ENCODE results near the gene LAS1L. TPM values are rescaled to one million over a fixed set of nuclear protein-coding genes. Genes with fewer than 3 reads are reported as not detected.
"Not testable (repeated sequence)": the region's sequence is repeated elsewhere in the genome, so short reads cannot be mapped to it uniquely, and the experiment has no call there.

The LAS1L gene
- total and polyA plus RNA-seq, 4 donors = 12.0 to 56.8 (median 36.5) TPM

DNA sequence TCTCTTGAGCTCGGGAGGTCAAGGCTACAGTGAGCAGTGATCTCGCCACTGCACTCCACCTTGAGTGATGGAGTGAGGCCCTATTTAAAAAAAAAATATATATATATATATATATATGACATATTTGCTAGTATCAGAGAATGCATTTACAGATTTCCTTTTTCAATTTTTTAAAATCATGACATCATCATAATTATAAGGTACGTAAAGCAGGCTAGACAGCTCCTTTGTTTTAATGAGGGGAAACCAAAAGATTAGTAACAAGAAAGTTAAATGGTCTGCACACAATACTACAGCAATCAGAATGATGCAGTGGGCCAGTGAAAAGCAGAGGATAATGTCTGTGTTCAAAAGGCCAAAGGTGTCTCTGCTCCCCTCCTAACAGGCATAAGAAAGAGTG, 43.0 kb downstream of the LAS1L start:
- H3K9me3 ChIP-seq (ENCODE audit: control insufficient read depth, insufficient read depth, low read length) = no peaks in the 10 kb centered on the region
- H3K27me3 ChIP-seq (ENCODE audit: control insufficient read depth, insufficient read depth, low read length) = no peaks in the 10 kb centered on the region
- no peaks in the 10 kb centered on the region for H3K36me3 ChIP-seq (ENCODE audit: control insufficient read depth, insufficient read depth, low read length)
- no peak overlapping the region for H3K27ac ChIP-seq (ENCODE audit: low read depth, low read length)
- no CpG with 5 or more reads among the region's 3 CpGs for WGBS (ENCODE audit: insufficient coverage)
- H3K4me3 ChIP-seq (ENCODE audit: low read depth, low read length) = no peak overlapping the region
- H3K4me1 ChIP-seq (ENCODE audit: control insufficient read depth, insufficient read depth, low read length) = no peaks in the 10 kb centered on the region
- DNase-seq (ENCODE audit: low read depth in 4 of 6, low spot score in 6 of 6) = no peak

DNA sequence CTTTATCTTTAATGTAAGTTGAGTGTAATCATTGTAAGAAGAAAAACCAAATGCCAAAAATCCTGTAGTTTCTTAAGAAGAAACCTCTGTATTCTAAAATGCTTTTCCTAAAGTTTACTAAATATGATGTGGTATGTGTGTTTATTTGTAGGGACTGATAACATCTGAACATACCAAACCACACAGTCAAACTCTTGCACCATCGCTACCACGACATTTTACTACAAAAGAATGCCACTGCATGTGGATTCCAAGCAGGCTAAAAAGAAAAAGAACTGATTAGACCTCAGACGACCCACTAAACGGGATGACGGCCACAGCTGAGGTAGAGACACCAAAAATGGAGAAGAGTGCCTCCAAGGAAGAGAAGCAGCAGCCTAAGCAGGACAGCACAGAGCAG, 46.1 kb downstream of the LAS1L start:
- H3K36me3 ChIP-seq (ENCODE audit: control insufficient read depth, insufficient read depth, low read length) = no peaks in the 10 kb centered on the region
- no peak overlapping the region for H3K4me3 ChIP-seq (ENCODE audit: low read depth, low read length)
- H3K9me3 ChIP-seq (ENCODE audit: control insufficient read depth, insufficient read depth, low read length) = no peaks in the 10 kb centered on the region
- DNase-seq (ENCODE audit: low read depth in 4 of 6, low spot score in 6 of 6) = no peak
- H3K27me3 ChIP-seq (ENCODE audit: control insufficient read depth, insufficient read depth, low read length) = no peaks in the 10 kb centered on the region
- 54% methylated on average over 3 of the region's 5 CpGs for WGBS (ENCODE audit: insufficient coverage)
- no peaks in the 10 kb centered on the region for H3K4me1 ChIP-seq (ENCODE audit: control insufficient read depth, insufficient read depth, low read length)
- H3K27ac ChIP-seq (ENCODE audit: low read depth, low read length) = no peak overlapping the region

DNA sequence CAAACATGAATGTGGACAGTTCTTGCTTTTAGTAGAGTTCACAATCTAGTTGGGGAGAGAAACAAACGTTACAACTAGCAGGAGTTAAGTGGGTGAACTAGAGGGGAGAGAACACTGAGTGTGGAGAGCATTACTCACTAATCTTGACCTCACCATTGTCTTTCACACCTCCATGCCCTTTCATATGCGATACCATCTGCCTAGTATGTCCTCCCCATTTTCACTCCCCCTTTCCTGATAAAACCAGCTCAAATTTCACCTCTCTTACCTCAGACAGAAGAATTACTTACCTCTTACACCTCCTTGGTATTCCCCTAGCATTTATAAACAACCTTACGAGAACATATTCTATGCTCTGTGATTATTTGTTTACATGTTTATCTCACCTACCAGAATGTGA, 53.6 kb downstream of the LAS1L start:
- DNase-seq (ENCODE audit: low read depth in 4 of 6, low spot score in 6 of 6) = no peak
- H3K9me3 ChIP-seq (ENCODE audit: control insufficient read depth, insufficient read depth, low read length) = no peaks in the 10 kb centered on the region
- no peaks in the 10 kb centered on the region for H3K4me1 ChIP-seq (ENCODE audit: control insufficient read depth, insufficient read depth, low read length)
- no peaks in the 10 kb centered on the region for H3K27me3 ChIP-seq (ENCODE audit: control insufficient read depth, insufficient read depth, low read length)
- H3K27ac ChIP-seq (ENCODE audit: low read depth, low read length) = no peak overlapping the region
- no peaks in the 10 kb centered on the region for H3K36me3 ChIP-seq (ENCODE audit: control insufficient read depth, insufficient read depth, low read length)
- H3K4me3 ChIP-seq (ENCODE audit: low read depth, low read length) = no peak overlapping the region
- 75% methylated on average over 1 of the region's 3 CpGs for WGBS (ENCODE audit: insufficient coverage)

DNA sequence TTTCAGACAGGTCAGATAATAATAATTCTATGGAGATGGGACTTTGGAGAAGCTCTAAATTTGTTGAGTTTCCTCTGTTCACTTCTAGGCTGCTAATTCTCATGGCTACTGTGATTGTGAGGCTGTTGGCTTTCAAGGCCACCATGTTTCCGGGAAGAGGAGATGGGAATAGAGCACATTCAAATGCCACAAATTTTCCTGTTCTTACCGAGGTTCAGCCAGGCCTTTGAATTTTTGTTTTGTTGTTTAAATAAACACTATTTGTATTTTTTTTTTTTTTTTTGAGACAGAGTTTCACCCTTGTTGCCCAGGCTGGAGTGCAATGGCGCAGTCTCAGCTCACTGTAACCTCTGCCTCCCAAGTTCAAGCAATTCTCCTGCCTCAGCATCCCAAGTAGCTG, 55.5 kb downstream of the LAS1L start:
- H3K4me3 ChIP-seq (ENCODE audit: low read depth, low read length); H3K36me3 ChIP-seq (ENCODE audit: control insufficient read depth, insufficient read depth, low read length); H3K27me3 ChIP-seq (ENCODE audit: control insufficient read depth, insufficient read depth, low read length); H3K4me1 ChIP-seq (ENCODE audit: control insufficient read depth, insufficient read depth, low read length); H3K9me3 ChIP-seq (ENCODE audit: control insufficient read depth, insufficient read depth, low read length); DNase-seq (ENCODE audit: low read depth in 4 of 6, low spot score in 6 of 6); H3K27ac ChIP-seq (ENCODE audit: low read depth, low read length): not testable (repeated sequence)
- 50% methylated on average over 1 of the region's 3 CpGs for WGBS (ENCODE audit: insufficient coverage)

DNA sequence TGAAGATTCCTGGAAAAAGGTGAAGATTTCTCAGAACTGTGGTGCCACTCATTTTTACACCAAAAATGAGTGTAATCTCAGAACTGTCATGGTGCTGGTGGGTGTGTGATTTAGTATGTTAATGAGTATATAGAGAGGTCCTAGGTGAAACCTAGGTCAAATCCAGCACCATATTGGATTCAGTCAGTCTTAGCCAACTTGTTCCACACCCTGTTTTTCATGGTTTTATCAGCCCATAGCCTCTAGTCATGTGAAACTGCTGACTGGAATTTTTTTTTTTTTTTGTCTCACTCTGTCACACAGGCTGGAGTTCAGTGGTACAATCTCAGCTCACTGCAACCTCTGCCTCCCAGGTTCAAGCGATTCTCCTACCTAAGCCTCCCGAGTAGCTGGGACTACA, 58.0 kb downstream of the LAS1L start:
- no peak overlapping the region for H3K27ac ChIP-seq (ENCODE audit: low read depth, low read length)
- no peak for DNase-seq (ENCODE audit: low read depth in 4 of 6, low spot score in 6 of 6)
- no peaks in the 10 kb centered on the region for H3K27me3 ChIP-seq (ENCODE audit: control insufficient read depth, insufficient read depth, low read length)
- no peaks in the 10 kb centered on the region for H3K36me3 ChIP-seq (ENCODE audit: control insufficient read depth, insufficient read depth, low read length)
- H3K4me3 ChIP-seq (ENCODE audit: low read depth, low read length) = no peak overlapping the region
- peaks cover 4% of the 10 kb centered on the region for H3K9me3 ChIP-seq (ENCODE audit: control insufficient read depth, insufficient read depth, low read length)
- WGBS (ENCODE audit: insufficient coverage) = no CpG with 5 or more reads among the region's 2 CpGs
- no peaks in the 10 kb centered on the region for H3K4me1 ChIP-seq (ENCODE audit: control insufficient read depth, insufficient read depth, low read length)

DNA sequence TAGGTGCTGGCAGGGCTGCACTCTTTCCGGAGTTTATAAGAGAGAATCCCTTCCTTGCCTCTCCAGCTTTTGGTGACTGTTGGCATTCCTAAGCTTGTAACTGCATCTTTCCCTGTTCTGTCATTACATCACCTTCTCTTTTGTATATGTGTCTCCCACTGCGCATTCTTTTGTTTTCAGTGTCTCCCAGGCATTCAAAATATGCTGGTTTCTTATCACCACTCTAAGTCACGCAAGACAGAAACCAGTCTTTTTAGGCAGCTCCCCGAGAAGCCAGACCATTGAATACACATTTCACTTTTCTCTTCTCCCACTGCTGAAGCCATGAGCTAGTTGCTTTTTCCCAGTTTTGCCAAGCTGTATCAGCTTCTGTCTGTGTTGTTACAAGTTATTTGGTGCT, 71.0 kb downstream of the LAS1L start:
- Histone ChIP-seq H3K27me3 (ENCODE audit: control insufficient read depth, insufficient read depth, low read length) (no peaks in the 10 kb centered on the region), H3K4me1 (ENCODE audit: control insufficient read depth, insufficient read depth, low read length) (no peaks in the 10 kb centered on the region), H3K27ac (ENCODE audit: low read depth, low read length) (no peak overlapping the region), H3K36me3 (ENCODE audit: control insufficient read depth, insufficient read depth, low read length) (no peaks in the 10 kb centered on the region), H3K4me3 (ENCODE audit: low read depth, low read length) (no peak overlapping the region), H3K9me3 (ENCODE audit: control insufficient read depth, insufficient read depth, low read length) (no peaks in the 10 kb centered on the region)
- WGBS (ENCODE audit: insufficient coverage) = 27% methylated on average over 4 of the region's 4 CpGs
- no peak for DNase-seq (ENCODE audit: low read depth in 4 of 6, low spot score in 6 of 6)

Other genes with a start within 250 kb of the LAS1L start
- 100 to 1,000 TPM in 1 of 2 donors, 10 to 100 TPM in 1; 75.2 to 156 TPM for gene MSN, start 132.9 kb upstream of the LAS1L start, total RNA-seq
- 100 to 1,000 TPM; 134 to 149 TPM for gene MSN, start 132.9 kb upstream of the LAS1L start, polyA plus RNA-seq (ENCODE audit: insufficient read length in 2 of 2)

Data from spinal cord (tissue), 10 donors.